ENCODE measurements around the gene MRGPRG.

DNA sequence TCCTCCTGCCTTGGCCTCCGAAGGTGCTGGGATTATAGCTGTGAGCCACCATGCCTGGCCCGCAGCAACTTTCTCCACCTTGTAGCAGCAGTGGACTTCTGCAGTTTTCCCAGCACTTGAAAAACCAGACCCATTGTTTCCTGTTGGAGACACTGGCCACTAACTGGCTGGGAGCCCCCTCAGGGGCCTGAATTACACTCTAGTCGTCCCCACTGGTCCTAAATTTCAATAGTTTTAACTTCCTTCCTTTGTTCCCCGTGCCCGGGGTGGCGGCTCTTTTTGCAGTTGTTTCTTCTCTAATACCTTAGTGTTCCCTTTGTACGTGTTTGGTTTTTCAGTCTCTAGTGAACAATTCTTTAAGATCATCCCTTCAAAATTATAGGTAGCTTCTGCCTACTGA is 16.2 kb upstream of the MRGPRG start:
- TF ChIP-seq EZH2 (IDR thresholded peaks at IDR 0.05): no peak
- TF ChIP-seq FOSL1 (IDR thresholded peaks at IDR 0.05; ENCODE audit: low read depth): no peak
- TF ChIP-seq EZH2phosphoT487 (IDR thresholded peaks at IDR 0.05; ENCODE audit: borderline replicate concordance): no peak
- TF ChIP-seq, protein P1, sequence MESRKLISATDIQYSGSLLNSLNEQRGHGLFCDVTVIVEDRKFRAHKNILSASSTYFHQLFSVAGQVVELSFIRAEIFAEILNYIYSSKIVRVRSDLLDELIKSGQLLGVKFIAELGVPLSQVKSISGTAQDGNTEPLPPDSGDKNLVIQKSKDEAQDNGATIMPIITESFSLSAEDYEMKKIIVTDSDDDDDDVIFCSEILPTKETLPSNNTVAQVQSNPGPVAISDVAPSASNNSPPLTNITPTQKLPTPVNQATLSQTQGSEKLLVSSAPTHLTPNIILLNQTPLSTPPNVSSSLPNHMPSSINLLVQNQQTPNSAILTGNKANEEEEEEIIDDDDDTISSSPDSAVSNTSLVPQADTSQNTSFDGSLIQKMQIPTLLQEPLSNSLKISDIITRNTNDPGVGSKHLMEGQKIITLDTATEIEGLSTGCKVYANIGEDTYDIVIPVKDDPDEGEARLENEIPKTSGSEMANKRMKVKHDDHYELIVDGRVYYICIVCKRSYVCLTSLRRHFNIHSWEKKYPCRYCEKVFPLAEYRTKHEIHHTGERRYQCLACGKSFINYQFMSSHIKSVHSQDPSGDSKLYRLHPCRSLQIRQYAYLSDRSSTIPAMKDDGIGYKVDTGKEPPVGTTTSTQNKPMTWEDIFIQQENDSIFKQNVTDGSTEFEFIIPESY (IDR thresholded peaks at IDR 0.05; ENCODE audit: extremely low read depth, insufficient replicate concordance, low read length): no peak
- TF ChIP-seq CTCF (IDR thresholded peaks at IDR 0.05 in 2 of 3, conservative IDR thresholded peaks at IDR 0.05 in 1 of 3; ENCODE audit: borderline replicate concordance in 1 of 3, insufficient read depth in 1 of 3, low read depth in 2 of 3, low read length in 2 of 3): no peak
- TF ChIP-seq, protein P2, sequence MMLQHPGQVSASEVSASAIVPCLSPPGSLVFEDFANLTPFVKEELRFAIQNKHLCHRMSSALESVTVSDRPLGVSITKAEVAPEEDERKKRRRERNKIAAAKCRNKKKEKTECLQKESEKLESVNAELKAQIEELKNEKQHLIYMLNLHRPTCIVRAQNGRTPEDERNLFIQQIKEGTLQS (IDR thresholded peaks at IDR 0.05): no peak
- no peak for TF ChIP-seq ZNF274 (IDR thresholded peaks at IDR 0.05; ENCODE audit: low read depth, low read length)
- TF ChIP-seq YY1 (IDR thresholded peaks at IDR 0.05; ENCODE audit: extremely low read depth, insufficient replicate concordance, low read depth, low read length): no peak
- TF ChIP-seq POLR2A (IDR thresholded peaks at IDR 0.05; ENCODE audit: borderline replicate concordance, extremely low read depth, insufficient read depth, insufficient read length): no peak
- no peak for TF ChIP-seq POLR2AphosphoS5 (IDR thresholded peaks at IDR 0.05; ENCODE audit: low read depth, low read length)

Data from HCT116 (cell line).